Activated naive CD4-positive, alpha-beta T cell treated with anti-CD3 and anti-CD28 coated beads, Interleukin-2, amount 10 ng/mL, durations not matched to agents 5 hours and 36 hours (primary cell): ENCODE data around the gene SEL1L. TPM values are rescaled to one million over a fixed set of nuclear protein-coding genes. Genes with fewer than 3 reads are reported as not detected.

Experiments
- total RNA-seq, 2 experiments: library from RNA; stranded (reverse); gene quantifications; one replicate each; pipeline ENCODE4 v1.2.3, GENCODE V29; 2021

The SEL1L gene
- total RNA-seq: 10 to 100 TPM; 62.1 to 65.2 TPM

DNA sequence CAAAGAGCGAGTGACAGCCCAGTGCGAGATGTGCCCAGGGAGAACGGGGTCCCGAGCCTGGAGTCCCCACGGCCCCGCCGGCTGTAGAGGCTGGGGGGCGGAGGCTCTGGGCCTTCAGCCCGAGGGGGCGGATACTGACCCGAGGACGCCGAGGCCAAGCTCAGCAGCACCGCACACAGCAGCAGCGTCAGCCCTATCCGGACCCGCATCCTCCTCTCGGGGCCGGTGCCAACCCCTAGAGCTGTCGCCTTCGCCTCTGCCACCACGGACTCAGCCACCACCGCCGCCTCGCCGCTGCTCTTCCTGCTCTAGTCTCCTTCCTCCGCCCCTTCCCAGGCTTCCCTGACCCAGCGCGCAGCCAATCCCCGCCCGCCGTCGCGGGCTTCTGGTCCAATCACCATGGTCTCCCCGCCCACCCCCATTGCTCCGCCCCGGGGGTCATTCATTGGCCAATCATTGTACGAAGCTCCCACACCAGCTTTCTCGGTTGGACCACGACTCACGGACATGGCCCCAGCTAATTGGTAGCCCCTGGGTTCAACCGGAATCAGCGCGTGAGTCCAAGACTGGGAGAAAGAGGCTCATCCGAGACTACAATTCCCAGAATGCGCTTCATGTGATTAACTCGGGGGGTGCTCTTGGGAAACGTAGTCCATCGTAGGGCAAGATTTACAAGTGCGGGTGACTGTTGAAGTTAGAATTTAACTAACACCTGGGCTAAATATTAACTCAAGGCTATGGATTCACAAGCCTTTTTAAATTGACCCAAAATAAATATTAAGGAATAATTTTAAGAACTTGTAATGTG, at the start of gene SEL1L:
SEL1L (minus strand) TSS at position 318 of the 808 bp plus-strand sequence; CDS start at position 209, 109 bp downstream.

Other genes starting within 250 kb of the SEL1L start
- gene STON2, start 133.5 kb downstream of the SEL1L start, total RNA-seq: under 1 TPM; 0.29 to 0.58 TPM